Osteoblast (primary cell): ENCODE measurements around the gene IL16. TPM values are rescaled to one million over a fixed set of nuclear protein-coding genes. Genes with fewer than 3 reads are reported as not detected.

Experiments used
- DNase-seq: peaks from one replicate; pipeline ENCODE4 v3.0.0; 2011; ENCODE audit warnings: low spot score, mixed read lengths; ENCODE audit not compliant: insufficient read length; ENCODE audit errors: missing footprints
- H2AFZ ChIP-seq: 2 replicates; pipeline ENCODE4 v1.6.0; 2011; ENCODE audit warnings: mild to moderate bottlenecking, low read length
- H3K27ac ChIP-seq: 2 replicates; pipeline ENCODE4 v1.5.1; 2011; ENCODE audit warnings: mild to moderate bottlenecking, low read depth, low read length, moderate library complexity
- H3K27me3 ChIP-seq: 2 replicates; pipeline ENCODE4 v1.6.0; 2012; ENCODE audit warnings: mild to moderate bottlenecking, control low read depth, inconsistent platforms, low read length, moderate library complexity; ENCODE audit not compliant: insufficient read depth
- H3K36me3 ChIP-seq: 2 replicates; pipeline ENCODE4 v1.5.1; 2011; ENCODE audit warnings: mild to moderate bottlenecking, low read length, control low read depth, moderate library complexity; ENCODE audit not compliant: insufficient read depth
- H3K4me1 ChIP-seq: 2 replicates; pipeline ENCODE4 v1.5.1; 2011; ENCODE audit warnings: mild to moderate bottlenecking, low read length, control low read depth, moderate library complexity; ENCODE audit not compliant: insufficient read depth
- H3K4me2 ChIP-seq: 2 replicates; pipeline ENCODE4 v1.6.0; 2011; ENCODE audit warnings: mild to moderate bottlenecking, low read length; ENCODE audit not compliant: insufficient read depth
- H3K4me3 ChIP-seq: fragments of 200-600 bp; sonication (generic); 3 replicates; pipeline ENCODE4 v1.5.1; 2012; ENCODE audit warnings: mild to moderate bottlenecking, low read length, inconsistent platforms; ENCODE audit not compliant: insufficient read depth
- H3K79me2 ChIP-seq: 2 replicates; pipeline ENCODE4 v1.6.0; 2012; ENCODE audit warnings: mild to moderate bottlenecking, low read length, control low read depth, inconsistent platforms; ENCODE audit not compliant: insufficient read depth
- H3K9me3 ChIP-seq: 2 replicates; pipeline ENCODE4 v1.5.1; 2011; ENCODE audit warnings: low read depth, low read length, control low read depth
- H4K20me1 ChIP-seq: 2 replicates; pipeline ENCODE4 v1.6.0; 2012; ENCODE audit warnings: mild to moderate bottlenecking, low read length, control low read depth; ENCODE audit not compliant: insufficient read depth
- total RNA-seq: library from RNA; depleted of rRNA; stranded (reverse); fragments of >200 nt; gene quantifications from 2 replicates; pipeline ENCODE4 v1.2.3, GENCODE V29; 2012
- TF ChIP-seq, protein P1 (sequence below): IDR thresholded peaks from 2 replicates; pipeline ENCODE4 v1.5.1; 2011; ENCODE audit warnings: mild to moderate bottlenecking, low read depth, low read length, moderate library complexity; ENCODE audit errors: extremely low read depth

The IL16 gene
- total RNA-seq, 1 donor = 6.5 TPM

DNA sequence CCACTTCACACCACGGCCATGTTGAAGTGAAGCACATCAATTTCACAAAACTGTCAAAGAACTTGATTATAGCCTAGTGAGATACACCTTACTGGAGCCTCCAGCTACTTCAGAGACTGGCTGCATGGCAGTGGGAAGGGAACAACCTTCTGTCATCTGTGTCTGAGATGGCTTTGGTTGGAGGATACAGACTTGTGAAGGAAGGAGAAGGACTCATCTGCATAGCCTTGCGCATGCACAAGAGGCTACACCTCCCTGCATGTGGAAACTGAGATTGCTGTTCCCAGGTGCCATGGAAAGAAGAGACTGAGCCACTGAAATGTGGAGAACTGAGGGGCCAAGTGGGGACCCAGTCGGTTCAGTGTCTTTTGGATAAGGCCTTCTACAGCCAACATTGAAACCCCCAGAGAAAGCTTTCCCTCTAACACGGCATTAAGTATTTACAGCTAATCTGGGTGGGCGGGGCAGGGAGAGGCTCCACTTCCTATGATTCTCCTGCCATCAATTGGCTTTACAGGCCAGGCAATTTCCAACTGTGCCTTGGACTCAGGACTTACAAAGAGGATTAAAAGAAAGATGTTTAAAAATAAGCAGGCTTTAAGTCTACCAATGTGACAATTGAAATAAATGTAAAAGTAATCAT lies 58.8 kb downstream of the IL16 start:
- H2AFZ ChIP-seq = no peak overlapping the region
- no peak for DNase-seq
- no peaks in the 10 kb centered on the region for H3K9me3 ChIP-seq
- H3K4me1 ChIP-seq = no peaks in the 10 kb centered on the region
- no peaks in the 10 kb centered on the region for H3K27me3 ChIP-seq
- H3K79me2 ChIP-seq = no peaks in the 10 kb centered on the region
- no peaks in the 10 kb centered on the region for H4K20me1 ChIP-seq
- no peak overlapping the region for H3K27ac ChIP-seq
- H3K4me2 ChIP-seq = no peak overlapping the region
- H3K4me3 ChIP-seq = no peak overlapping the region
- no peaks in the 10 kb centered on the region for H3K36me3 ChIP-seq
- TF ChIP-seq, protein P1, sequence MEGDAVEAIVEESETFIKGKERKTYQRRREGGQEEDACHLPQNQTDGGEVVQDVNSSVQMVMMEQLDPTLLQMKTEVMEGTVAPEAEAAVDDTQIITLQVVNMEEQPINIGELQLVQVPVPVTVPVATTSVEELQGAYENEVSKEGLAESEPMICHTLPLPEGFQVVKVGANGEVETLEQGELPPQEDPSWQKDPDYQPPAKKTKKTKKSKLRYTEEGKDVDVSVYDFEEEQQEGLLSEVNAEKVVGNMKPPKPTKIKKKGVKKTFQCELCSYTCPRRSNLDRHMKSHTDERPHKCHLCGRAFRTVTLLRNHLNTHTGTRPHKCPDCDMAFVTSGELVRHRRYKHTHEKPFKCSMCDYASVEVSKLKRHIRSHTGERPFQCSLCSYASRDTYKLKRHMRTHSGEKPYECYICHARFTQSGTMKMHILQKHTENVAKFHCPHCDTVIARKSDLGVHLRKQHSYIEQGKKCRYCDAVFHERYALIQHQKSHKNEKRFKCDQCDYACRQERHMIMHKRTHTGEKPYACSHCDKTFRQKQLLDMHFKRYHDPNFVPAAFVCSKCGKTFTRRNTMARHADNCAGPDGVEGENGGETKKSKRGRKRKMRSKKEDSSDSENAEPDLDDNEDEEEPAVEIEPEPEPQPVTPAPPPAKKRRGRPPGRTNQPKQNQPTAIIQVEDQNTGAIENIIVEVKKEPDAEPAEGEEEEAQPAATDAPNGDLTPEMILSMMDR = no peak

DNA sequence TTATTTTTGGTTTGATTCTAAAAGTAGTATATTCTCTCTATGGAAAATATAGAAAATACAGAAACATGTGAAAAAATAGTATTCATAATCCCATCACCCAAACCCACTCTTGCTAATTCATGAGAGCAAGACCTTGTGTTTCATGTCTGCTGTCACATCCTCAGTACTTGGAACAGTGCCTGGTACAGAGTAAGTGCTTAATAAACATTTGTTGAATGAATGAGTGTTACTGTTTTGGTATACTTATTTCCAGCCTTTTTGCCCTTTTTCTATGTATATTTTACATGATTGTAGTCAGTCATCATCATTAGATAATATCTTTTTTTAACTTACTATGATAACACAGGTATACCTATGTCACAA lies 59.3 kb downstream of the IL16 start:
- H3K4me3 ChIP-seq = no peak overlapping the region
- H3K36me3 ChIP-seq = no peaks in the 10 kb centered on the region
- no peak for DNase-seq
- H3K9me3 ChIP-seq = no peaks in the 10 kb centered on the region
- TF ChIP-seq, protein P1 = no peak
- no peak overlapping the region for H2AFZ ChIP-seq
- H4K20me1 ChIP-seq = no peaks in the 10 kb centered on the region
- H3K79me2 ChIP-seq = no peaks in the 10 kb centered on the region
- H3K4me1 ChIP-seq = no peaks in the 10 kb centered on the region
- H3K4me2 ChIP-seq = no peak overlapping the region
- no peak overlapping the region for H3K27ac ChIP-seq
- H3K27me3 ChIP-seq = no peaks in the 10 kb centered on the region

- H3K9me3 ChIP-seq = no peaks in the 10 kb centered on the region
- H3K36me3 ChIP-seq = no peaks in the 10 kb centered on the region
- H3K4me3 ChIP-seq = no peak overlapping the region
- peak; percentile 78 for DNase-seq
- no peaks in the 10 kb centered on the region for H4K20me1 ChIP-seq
- H3K4me2 ChIP-seq = no peak overlapping the region
- no peaks in the 10 kb centered on the region for H3K27me3 ChIP-seq
- no peak overlapping the region for H3K27ac ChIP-seq
- no peak overlapping the region for H2AFZ ChIP-seq
- H3K79me2 ChIP-seq = no peaks in the 10 kb centered on the region
- TF ChIP-seq, protein P1 = peak; percentile 65
- H3K4me1 ChIP-seq = no peaks in the 10 kb centered on the region
Observed at GRCh38 chr15:81256916-81257315, 60.2 kb downstream of the IL16 start.

GRCh38 chr15:81257435-81257834 lies 60.8 kb downstream of the IL16 start:
- H3K9me3 ChIP-seq = no peaks in the 10 kb centered on the region
- TF ChIP-seq, protein P1 = no peak
- H3K79me2 ChIP-seq = no peaks in the 10 kb centered on the region
- no peak overlapping the region for H3K27ac ChIP-seq
- no peak for DNase-seq
- no peaks in the 10 kb centered on the region for H3K4me1 ChIP-seq
- no peak overlapping the region for H3K4me3 ChIP-seq
- H3K4me2 ChIP-seq = no peak overlapping the region
- H3K27me3 ChIP-seq = no peaks in the 10 kb centered on the region
- no peaks in the 10 kb centered on the region for H4K20me1 ChIP-seq
- no peaks in the 10 kb centered on the region for H3K36me3 ChIP-seq
- no peak overlapping the region for H2AFZ ChIP-seq
